Activated CD8-positive, alpha-beta T cell treated with anti-CD3 and anti-CD28 coated beads for 36 hours (primary cell): ENCODE results near the gene LNPEP. TPM values are rescaled to one million over a fixed set of nuclear protein-coding genes. Genes with fewer than 3 reads are reported as not detected.
A peak's percentile ranks its signal among the peaks of the same experiment; 100 is the strongest.

Source experiments
- ATAC-seq: fragments of 200-7000 bp; cut with Tn5 transposase; one replicate; pipeline ENCODE4 v1.10.0; 2021; ENCODE audit warnings: mild to moderate bottlenecking, moderate library complexity
- CTCF ChIA-PET: fragments of 350-600 bp; sonication (Branson Sonifier 250); formaldehyde crosslinking; loops from one replicate; lab custom pipeline; 2021; ENCODE audit warnings: antibody characterized with exemption; lab: Charles Lee
- POLR2A ChIA-PET: fragments of 350-600 bp; sonication (Branson Sonifier 250); formaldehyde crosslinking; loops from one replicate; lab custom pipeline; 2021; ENCODE audit warnings: antibody characterized with exemption; lab: Charles Lee
- DNase-seq: peaks from one replicate; pipeline ENCODE4 v3.0.0-alpha.2; 2020
- H3K27ac Mint-ChIP-seq: one replicate; pipeline ENCODE4 v1.8.0; 2021; ENCODE audit warnings: mild to moderate bottlenecking, mixed read lengths
- H3K27me3 Mint-ChIP-seq: one replicate; pipeline ENCODE4 v1.8.0; 2021; ENCODE audit warnings: mixed read lengths
- H3K36me3 Mint-ChIP-seq: one replicate; pipeline ENCODE4 v1.8.0; 2021; ENCODE audit warnings: low read depth, mixed read lengths
- H3K4me1 Mint-ChIP-seq: one replicate; pipeline ENCODE4 v1.8.0; 2021; ENCODE audit warnings: low read depth, mixed read lengths
- H3K4me3 Mint-ChIP-seq: one replicate; pipeline ENCODE4 v1.8.0; 2021; ENCODE audit warnings: mild to moderate bottlenecking, moderate library complexity, mixed read lengths
- H3K9me3 Mint-ChIP-seq: one replicate; pipeline ENCODE4 v1.8.0; 2021; ENCODE audit warnings: mixed read lengths
- intact Hi-C: fragments of 100-400 bp; cut with micrococcal nuclease; formaldehyde crosslinking; loops from one replicate; pipeline ENCODE4 v1.10.0; 2022
- total RNA-seq, 2 experiments: library from RNA; stranded (reverse); gene quantifications; one replicate each; pipeline ENCODE4 v1.2.3, GENCODE V29; 2021
- TF ChIP-seq, protein P1 (sequence below): fragments of 200-600 bp; IDR thresholded peaks from one replicate; pipeline ENCODE4 v1.8.0; 2022; ENCODE audit warnings: antibody characterized with exemption, mild to moderate bottlenecking

LNPEP gene
- total RNA-seq, 2 experiments from 2014 or later = 51.2 to 53.7 TPM

GRCh38 chr5:96911139-96911538 is 24.7 kb upstream of the LNPEP start:
- TF ChIP-seq, protein P1, sequence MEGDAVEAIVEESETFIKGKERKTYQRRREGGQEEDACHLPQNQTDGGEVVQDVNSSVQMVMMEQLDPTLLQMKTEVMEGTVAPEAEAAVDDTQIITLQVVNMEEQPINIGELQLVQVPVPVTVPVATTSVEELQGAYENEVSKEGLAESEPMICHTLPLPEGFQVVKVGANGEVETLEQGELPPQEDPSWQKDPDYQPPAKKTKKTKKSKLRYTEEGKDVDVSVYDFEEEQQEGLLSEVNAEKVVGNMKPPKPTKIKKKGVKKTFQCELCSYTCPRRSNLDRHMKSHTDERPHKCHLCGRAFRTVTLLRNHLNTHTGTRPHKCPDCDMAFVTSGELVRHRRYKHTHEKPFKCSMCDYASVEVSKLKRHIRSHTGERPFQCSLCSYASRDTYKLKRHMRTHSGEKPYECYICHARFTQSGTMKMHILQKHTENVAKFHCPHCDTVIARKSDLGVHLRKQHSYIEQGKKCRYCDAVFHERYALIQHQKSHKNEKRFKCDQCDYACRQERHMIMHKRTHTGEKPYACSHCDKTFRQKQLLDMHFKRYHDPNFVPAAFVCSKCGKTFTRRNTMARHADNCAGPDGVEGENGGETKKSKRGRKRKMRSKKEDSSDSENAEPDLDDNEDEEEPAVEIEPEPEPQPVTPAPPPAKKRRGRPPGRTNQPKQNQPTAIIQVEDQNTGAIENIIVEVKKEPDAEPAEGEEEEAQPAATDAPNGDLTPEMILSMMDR = no peak
- POLR2A ChIA-PET = interaction anchor here (1.0 to 1.6 kb wide), 2 partner anchors 22 to 77 kb away, joined by 3 to 8 read pairs; no protein-coding TSS in a partner anchor
- H3K27me3 Mint-ChIP-seq = no peaks in the 10 kb centered on the region
- no peak for DNase-seq
- H3K9me3 Mint-ChIP-seq = no peaks in the 10 kb centered on the region
- CTCF ChIA-PET = interaction anchor here (0.6 to 1.0 kb wide), 2 partner anchors 14 to 65 kb away, joined by 3 read pairs; no protein-coding TSS in a partner anchor
- ATAC-seq = no peak
- H3K36me3 Mint-ChIP-seq = peaks cover 42% of the 10 kb centered on the region
- no peak overlapping the region for H3K4me3 Mint-ChIP-seq
- peaks cover 11% of the 10 kb centered on the region for H3K4me1 Mint-ChIP-seq
- no peak overlapping the region for H3K27ac Mint-ChIP-seq
- intact Hi-C loops = no loop called here

GRCh38 chr5:96913233-96913632 is 22.6 kb upstream of the LNPEP start:
- DNase-seq (no peak), ATAC-seq (no peak)
- Mint-ChIP-seq H3K27me3 (no peaks in the 10 kb centered on the region), H3K4me1 (peaks cover 12% of the 10 kb centered on the region), H3K9me3 (no peaks in the 10 kb centered on the region), H3K36me3 (peaks cover 53% of the 10 kb centered on the region), H3K27ac (no peak overlapping the region), H3K4me3 (no peak overlapping the region)
- ChIA-PET POLR2A (interaction anchor here (0.8 kb wide), 1 partner anchor 11 kb away, joined by 3 read pairs; no protein-coding TSS in a partner anchor), CTCF (interaction anchor here (0.6 to 1.2 kb wide), 2 partner anchors 12 to 48 kb away, joined by 3 read pairs; no protein-coding TSS in a partner anchor)
- intact Hi-C loops = no loop called here
- TF ChIP-seq, protein P1 = no peak

GRCh38 chr5:96919754-96920197 is 16.1 kb upstream of the LNPEP start:
- Mint-ChIP-seq H3K36me3 (peaks cover 40% of the 10 kb centered on the region), H3K27ac (no peak overlapping the region), H3K4me1 (peaks cover 48% of the 10 kb centered on the region), H3K9me3 (no peaks in the 10 kb centered on the region), H3K27me3 (no peaks in the 10 kb centered on the region), H3K4me3 (no peak overlapping the region)
- ATAC-seq = peak; percentile 87
- ChIA-PET POLR2A (no interaction called here), CTCF (interaction anchor here (1.5 kb wide), 1 partner anchor 12 kb away, joined by 4 read pairs; no protein-coding TSS in a partner anchor)
- intact Hi-C loops = no loop called here
- DNase-seq = peak; percentile 60
- TF ChIP-seq, protein P1 = no peak

DNA sequence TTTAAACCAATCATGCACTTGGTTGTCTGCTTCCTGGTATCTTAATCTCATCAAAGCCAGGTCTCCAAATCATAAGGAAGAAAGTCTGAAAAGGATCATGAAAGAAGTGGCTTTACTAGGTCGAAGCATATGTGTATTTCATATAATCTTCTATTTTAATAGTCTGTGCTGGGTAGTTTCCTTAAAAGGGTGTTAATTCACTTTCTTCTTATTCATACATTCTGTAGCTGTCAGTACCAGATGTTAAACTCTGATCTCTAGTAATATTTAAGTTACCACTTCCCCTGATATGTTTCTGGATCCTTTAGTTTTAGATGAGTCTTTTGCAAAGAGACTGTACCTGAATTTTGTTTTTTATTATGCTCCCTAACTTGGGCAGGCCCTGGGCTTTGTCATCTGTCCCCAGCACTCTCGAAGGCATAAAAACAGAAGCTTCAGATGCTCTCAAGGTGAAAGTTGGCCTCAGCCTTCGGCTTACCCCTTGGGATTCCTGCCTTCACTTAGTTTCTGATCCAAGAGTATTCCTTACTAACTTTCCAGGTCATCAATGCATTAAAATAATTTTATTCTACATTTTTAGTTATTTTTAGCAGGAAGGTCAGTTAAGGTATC is 15.0 kb upstream of the LNPEP start:
- ATAC-seq (no peak), DNase-seq (no peak)
- no peak overlapping the region for H3K4me3 Mint-ChIP-seq
- TF ChIP-seq, protein P1 = no peak
- intact Hi-C loops = no loop called here
- no peak overlapping the region for H3K27ac Mint-ChIP-seq
- peaks cover 57% of the 10 kb centered on the region for H3K4me1 Mint-ChIP-seq
- no peaks in the 10 kb centered on the region for H3K9me3 Mint-ChIP-seq
- H3K27me3 Mint-ChIP-seq = no peaks in the 10 kb centered on the region
- CTCF ChIA-PET = interaction anchor here (1.5 kb wide), 1 partner anchor 10 kb away, joined by 4 read pairs; no protein-coding TSS in a partner anchor
- peaks cover 38% of the 10 kb centered on the region for H3K36me3 Mint-ChIP-seq
- POLR2A ChIA-PET = interaction anchor here (0.8 kb wide), 1 partner anchor 104 kb away, joined by 3 read pairs; no protein-coding TSS in a partner anchor
